ENCODE results near the gene ADAMTS17. TPM values are rescaled to one million over a fixed set of nuclear protein-coding genes. Genes with fewer than 3 reads are reported as not detected.

Gene ADAMTS17
- polyA plus RNA-seq, 1 donor: 4.0 TPM

- no peak for DNase-seq (ENCODE audit: low read depth)
Observed at GRCh38 chr15:100310513-100311153, 31.1 kb downstream of the ADAMTS17 start.

GRCh38 chr15:100310041-100310405 is 31.8 kb downstream of the ADAMTS17 start:
- no peak for DNase-seq (ENCODE audit: low read depth)

GRCh38 chr15:100309109-100310040 is 32.4 kb downstream of the ADAMTS17 start:
- DNase-seq (ENCODE audit: low read depth): no peak

GRCh38 chr15:100308608-100309007 is 33.2 kb downstream of the ADAMTS17 start:
- DNase-seq (ENCODE audit: low read depth): no peak

- no peak for DNase-seq (ENCODE audit: low read depth)
Observed at GRCh38 chr15:100308213-100308600, 33.6 kb downstream of the ADAMTS17 start.

GRCh38 chr15:100307241-100308212 is 34.2 kb downstream of the ADAMTS17 start:
- no peak for DNase-seq (ENCODE audit: low read depth)

GRCh38 chr15:100306098-100306497 is 35.7 kb downstream of the ADAMTS17 start:
- no peak for DNase-seq (ENCODE audit: low read depth)

GRCh38 chr15:100301910-100302431 is 39.8 kb downstream of the ADAMTS17 start:
- DNase-seq (ENCODE audit: low read depth): no peak

- no peak for DNase-seq (ENCODE audit: low read depth)
Observed at GRCh38 chr15:100298257-100298656, 43.5 kb downstream of the ADAMTS17 start.

- DNase-seq (ENCODE audit: low read depth): no peak
Observed at GRCh38 chr15:100297812-100298211, 44.0 kb downstream of the ADAMTS17 start.

GRCh38 chr15:100295939-100296565 is 45.7 kb downstream of the ADAMTS17 start:
- DNase-seq (ENCODE audit: low read depth): no peak

- DNase-seq (ENCODE audit: low read depth): no peak
Observed at GRCh38 chr15:100292010-100292409, 49.8 kb downstream of the ADAMTS17 start.

- DNase-seq (ENCODE audit: low read depth): no peak
Observed at GRCh38 chr15:100291106-100291505, 50.7 kb downstream of the ADAMTS17 start.

GRCh38 chr15:100285641-100286295 is 56.0 kb downstream of the ADAMTS17 start:
- DNase-seq (ENCODE audit: low read depth): no peak

GRCh38 chr15:100284701-100285100 is 57.1 kb downstream of the ADAMTS17 start:
- no peak for DNase-seq (ENCODE audit: low read depth)

GRCh38 chr15:100284191-100284590 is 57.6 kb downstream of the ADAMTS17 start:
- DNase-seq (ENCODE audit: low read depth): no peak

GRCh38 chr15:100281096-100281917 is 60.5 kb downstream of the ADAMTS17 start:
- DNase-seq (ENCODE audit: low read depth): no peak

GRCh38 chr15:100279849-100280248 is 61.9 kb downstream of the ADAMTS17 start:
- DNase-seq (ENCODE audit: low read depth): no peak

- no peak for DNase-seq (ENCODE audit: low read depth)
Observed at GRCh38 chr15:100279446-100279845, 62.3 kb downstream of the ADAMTS17 start.

Data from forelimb muscle (tissue), 1 donor.